Activated T-helper 9 cell treated with anti-CD3 and anti-CD28 coated beads, Interleukin-2, amount 50 U/mL, for 16 hours (primary cell): ENCODE measurements around the gene PCGF2.

Experiments
- DNase-seq: peaks from one replicate; pipeline ENCODE4 v3.0.0-alpha.2; 2020; ENCODE audit warnings: low read depth

Gene PCGF2

DNA sequence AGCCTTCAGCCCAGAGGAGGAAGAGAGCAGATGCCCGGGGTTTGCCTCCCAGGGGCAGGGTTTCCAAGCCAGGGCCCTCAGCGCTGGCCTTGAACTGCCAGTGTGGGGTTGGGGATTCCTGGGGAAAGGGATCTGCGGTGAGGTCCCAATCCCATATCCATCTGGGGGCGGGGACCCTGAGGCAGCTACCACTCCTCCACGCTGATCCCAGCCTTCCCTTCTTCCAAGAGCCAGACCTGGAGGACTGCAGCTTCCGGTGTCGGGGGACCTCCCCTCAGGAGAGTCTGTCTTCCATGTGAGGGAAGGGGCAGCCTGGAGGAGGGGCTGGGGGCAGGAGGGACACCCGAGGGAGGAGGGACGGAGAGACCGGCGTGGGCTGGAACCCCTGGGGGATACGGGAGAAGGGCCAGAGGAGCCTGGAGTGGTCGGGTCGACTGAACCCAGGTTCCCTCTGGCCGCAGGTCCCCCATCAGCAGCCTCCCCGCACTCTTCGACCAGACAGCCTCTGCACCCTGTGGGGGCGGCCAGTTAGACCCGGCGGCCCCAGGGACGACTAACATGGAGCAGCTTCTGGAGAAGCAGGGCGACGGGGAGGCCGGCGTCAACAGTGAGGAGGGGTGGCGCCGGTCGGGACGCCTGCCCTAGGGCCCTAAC lies 28.7 kb downstream of the PCGF2 start:
- DNase-seq: no peak

DNA sequence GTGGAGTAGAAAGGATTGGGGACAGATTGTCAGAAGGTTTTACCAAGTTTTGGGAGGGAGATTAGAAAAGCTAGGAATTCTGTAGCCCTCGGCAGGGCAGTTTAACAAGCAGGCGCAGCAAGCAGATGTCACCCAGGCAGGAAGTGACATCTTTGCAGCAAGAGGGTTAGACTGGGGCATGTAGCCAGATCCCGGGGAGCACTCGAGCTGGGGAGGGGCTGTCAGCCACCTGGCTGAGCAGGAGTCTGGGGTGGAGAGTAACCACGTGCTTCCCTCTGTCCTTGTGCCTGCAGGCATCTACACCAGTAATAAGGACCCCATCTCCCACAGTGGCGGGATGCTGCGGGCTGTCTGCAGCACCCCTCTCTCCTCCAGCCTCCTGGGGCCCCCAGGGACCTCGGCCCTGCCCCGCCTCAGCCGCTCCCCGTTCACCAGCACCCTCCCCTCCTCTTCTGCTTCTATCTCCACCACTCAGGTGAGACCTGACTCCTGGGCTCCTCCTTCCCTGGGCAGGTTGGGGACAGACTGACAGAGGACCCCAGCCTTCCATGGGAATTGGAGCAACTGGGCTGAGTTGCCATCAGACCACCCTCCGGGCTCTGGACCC lies 30.9 kb downstream of the PCGF2 start:
- no peak for DNase-seq

DNA sequence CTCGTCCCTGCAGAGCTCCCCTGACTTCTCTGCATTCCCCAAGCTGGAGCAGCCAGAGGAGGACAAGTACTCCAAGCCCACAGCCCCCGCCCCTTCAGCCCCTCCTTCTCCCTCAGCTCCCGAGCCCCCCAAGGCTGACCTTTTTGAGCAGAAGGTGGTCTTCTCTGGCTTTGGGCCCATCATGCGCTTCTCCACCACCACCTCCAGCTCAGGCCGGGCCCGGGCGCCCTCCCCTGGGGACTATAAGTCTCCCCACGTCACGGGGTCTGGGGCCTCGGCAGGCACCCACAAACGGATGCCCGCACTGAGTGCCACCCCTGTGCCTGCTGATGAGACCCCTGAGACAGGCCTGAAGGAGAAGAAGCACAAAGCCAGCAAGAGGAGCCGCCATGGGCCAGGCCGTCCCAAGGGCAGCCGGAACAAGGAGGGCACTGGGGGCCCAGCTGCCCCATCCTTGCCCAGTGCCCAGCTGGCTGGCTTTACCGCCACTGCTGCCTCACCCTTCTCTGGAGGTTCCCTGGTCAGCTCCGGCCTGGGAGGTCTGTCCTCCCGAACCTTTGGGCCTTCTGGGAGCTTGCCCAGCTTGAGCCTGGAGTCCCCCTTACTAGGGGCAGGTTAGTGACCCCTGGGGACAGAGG lies 31.6 kb downstream of the PCGF2 start:
- DNase-seq: no peak

DNA sequence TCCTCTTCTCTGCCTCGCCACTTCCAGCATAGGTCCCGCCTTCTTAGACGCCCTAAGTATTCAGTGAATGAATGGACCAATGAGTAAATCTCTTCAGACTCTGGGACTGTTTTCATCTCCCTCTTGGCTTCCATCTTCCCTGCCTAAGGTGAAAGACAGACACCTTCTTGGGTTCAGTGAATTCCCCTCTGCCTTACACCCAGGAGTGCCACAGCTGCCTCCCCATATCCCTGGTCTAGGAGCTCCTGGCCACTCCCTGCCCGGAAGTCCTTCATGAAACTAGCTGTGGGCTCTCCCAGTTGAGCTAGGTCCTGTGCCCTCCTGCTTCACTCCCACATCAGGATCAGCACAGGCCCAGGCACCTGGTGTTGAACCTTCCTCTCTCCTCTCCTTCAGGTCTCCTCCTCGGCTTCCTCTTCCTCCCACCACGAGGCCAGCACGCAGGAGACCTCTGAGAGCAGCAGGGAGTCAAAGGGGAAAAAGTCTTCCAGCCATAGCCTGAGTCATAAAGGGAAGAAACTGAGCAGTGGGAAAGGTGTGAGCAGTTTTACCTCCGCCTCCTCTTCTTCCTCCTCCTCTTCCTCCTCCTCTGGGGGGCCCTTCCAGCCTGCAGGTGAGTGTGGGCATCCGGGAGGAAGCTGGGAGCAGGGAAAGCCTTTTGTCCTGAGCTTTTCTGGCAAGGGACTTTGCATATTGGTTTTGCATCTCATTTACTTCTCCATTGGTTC lies 32.8 kb downstream of the PCGF2 start:
- no peak for DNase-seq

DNA sequence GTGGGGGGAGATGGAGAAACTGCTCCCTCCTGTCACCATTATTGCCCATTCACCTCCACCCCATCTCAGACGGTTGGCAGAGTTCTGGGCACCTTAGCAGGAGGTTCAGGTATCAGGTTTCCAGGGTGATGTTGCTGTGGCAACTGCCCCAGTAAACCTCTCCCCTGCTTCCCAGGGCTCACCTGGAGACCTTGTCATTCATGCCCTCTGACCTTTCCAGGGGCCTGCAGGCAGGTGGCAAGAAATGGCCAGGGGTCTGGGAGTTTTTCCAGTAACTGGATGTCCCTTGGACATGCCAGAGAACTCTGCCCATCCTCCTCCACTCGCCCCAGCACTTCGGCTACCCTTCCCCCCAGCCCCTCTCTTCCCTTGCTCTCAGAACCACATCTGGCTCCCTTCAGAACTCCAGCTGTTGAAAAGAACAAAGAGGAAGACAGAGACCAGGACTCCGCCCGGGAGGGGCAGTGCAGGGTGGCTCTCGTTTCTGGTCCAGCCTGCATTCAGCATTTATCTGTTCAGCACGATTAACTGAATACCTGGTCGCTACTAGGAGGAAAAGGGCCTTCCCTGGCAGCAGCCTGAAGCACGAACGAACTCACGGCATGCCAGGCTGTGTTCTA lies 34.6 kb downstream of the PCGF2 start:
- DNase-seq: no peak

DNA sequence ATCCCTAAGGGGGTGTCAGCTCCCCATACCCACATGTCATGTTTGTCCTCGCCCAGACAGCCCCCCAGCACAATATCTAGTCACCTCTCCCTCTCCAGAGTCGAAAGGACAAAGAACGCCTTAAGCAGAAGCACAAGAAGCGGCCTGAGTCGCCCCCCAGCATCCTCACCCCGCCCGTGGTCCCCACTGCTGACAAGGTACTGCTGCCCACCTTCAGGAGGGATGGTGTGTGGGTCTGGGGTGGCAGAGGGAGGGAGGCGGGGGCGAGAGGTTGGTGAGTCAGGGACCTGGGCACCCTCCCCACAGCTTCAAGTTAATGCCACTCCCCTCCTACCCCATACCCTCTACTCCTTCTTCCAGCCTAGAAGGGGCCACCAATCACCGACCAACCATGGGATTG lies 35.5 kb downstream of the PCGF2 start:
- no peak for DNase-seq

DNA sequence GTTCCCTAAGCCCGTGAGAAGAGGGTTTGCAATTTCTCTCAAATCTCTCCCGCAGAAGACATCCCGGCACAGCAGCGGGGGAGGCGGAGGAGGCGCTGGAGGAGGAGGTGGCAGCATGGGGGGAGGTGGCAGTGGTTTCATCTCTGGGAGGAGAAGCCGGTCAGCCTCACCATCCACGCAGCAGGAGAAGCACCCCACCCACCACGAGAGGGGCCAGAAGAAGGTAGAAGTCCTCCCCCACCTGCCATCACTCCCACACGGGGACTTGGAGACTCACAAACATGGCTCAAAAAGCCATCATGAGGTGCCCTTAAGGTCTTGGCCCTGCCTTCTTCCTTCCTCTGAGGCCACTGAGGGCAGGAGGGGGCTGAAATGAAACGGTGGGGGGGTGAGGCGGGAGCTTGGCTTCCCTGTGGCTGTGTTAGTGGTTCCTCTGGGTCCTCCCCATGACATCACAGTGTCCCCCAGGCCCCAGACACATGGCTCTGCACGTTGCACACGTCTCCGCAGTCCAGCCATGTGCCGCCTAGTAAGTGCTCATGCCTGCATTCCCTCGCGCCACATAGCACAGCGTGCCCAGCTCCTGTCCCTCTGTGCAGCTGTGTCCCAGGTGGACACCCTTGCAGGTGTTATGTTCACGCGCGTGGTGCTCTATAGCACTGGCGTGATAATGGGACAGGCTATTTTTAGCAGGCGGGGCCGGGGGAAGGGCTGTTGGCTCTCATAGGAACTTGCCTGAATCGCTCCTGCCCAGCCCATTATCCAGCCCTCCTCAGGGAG lies 36.2 kb downstream of the PCGF2 start:
- no peak for DNase-seq

DNA sequence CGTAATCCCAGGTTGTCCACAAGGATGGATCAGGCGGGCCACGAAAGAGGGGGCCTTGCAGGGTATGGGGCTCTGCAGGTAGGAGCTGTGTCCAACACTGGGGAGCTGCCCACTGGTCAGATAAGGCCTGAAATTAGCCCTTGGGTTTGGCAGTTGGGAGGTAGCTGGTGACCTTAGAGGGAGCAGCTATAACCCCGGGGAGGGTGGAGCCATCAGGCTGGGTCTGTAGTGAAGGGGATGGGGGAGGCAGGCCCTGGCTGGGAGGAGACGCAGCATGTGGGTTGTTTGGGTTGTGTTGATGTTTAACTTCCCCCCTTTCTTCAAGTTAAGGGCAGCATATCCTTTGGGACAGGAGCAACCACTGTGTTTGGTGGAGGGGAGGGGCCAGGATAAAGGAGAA lies 37.2 kb downstream of the PCGF2 start:
- no peak for DNase-seq

DNA sequence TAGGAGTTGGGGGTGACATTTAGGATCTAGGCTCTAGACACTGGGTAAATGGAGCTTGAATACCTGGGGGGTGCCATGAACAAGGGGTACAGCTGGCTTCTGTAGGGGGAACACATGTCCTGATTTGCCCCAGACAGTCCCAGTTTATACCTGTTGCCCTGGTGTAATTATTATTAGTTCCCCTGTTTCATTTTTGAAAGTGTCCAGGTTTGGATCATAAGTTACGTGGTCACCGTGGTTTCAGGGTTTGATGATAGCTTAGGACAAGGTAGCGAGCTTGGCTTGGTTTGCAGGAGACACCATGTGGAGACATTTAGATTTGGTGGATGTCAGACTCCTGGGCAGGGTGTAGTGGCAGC lies 37.6 kb downstream of the PCGF2 start:
- no peak for DNase-seq

DNA sequence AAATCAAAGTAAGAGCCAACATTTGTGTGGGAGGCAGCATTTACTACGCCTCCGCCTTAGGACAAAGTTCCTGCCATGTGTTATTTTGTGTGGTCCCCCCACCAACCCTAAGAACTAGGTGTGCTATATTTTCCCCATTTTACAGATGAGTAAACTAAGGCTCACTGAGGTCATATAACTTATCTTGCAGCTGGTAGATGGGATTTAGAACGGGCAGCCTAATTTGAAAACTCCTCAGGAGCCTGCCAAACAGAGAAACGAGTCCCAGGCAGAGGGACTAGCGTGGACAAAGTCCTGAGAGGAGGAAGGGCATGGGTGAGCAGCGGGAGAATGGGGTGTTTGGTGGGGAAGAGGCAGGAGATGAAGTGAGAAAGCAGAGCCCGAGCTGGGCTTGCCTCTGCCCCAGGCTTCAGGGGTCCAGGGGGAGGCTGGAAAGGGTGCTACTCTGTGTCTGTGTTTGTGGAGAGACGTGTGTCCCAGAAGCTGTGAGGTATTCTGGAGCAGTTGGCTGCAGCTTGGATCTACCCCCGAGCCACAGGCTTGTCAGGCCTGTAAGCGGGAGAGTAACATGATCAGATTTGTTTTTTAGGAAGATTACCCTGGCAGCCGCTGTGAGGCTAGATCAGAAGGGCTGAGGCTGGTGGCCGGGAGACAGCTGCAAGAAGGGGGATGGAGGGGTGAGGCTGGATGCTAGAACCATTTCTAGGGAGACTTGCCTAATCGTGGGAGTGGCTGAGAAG lies 38.1 kb downstream of the PCGF2 start:
- no peak for DNase-seq

DNA sequence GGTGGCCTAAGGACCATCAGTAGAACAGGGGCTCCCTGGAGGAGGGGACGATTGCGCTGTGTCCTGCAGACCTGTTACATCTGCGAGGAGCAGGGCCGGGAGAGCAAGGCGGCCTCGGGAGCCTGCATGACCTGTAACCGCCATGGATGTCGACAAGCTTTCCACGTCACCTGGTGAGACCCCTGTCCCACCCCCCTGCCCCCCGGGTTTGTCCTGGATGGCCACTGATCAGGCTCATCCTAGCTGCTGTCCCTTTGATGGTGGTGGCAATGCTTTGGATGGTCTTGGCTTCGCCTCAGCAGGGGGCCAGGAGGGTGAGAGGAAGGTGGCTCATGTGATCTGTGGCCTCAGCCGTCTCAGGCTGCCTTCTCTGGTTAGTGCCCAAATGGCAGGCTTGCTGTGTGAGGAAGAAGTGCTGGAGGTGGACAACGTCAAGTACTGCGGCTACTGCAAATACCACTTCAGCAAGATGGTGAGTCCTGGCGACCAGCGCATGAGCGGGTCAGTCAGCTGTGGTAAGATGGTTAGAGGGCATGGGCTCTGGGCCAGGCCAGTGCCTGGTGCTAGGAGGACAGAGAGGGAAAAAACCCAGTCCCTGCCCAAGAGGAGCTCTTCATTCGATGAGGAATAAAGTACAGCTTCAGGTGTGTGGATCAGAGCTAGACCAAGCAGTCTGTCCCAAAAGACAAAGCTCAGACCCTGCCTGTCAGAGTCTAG lies 38.9 kb downstream of the PCGF2 start:
- DNase-seq: no peak

DNA sequence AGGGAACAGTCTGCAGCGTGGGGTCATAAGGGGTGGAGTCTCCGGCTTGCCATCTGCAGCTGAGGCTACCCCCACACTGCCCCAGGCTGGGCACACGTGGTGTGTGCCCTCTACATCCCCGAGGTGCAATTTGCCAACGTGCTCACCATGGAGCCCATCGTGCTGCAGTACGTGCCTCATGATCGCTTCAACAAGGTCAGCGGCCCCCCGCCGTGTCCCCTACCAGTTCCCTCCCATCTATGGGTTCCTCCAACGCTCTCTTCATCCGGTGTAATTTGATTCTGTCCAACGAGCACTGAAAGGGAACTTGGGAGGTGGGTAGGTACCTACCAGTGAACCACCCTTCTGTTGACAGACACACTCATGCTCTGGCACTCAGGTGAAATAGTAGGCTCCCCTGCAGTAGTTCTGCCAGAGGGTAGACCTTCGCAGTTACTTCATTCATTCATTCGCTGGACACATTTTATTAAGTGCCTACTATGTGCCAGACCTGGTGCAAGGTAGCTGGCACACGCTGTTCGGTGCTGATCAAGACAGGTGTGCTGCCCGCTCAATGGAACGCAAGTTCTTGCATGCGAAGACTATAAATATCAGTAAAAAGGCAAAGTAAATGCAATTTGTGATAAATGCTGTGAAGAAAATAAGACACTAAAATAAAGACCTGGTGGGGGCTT lies 40.3 kb downstream of the PCGF2 start:
- no peak for DNase-seq

DNA sequence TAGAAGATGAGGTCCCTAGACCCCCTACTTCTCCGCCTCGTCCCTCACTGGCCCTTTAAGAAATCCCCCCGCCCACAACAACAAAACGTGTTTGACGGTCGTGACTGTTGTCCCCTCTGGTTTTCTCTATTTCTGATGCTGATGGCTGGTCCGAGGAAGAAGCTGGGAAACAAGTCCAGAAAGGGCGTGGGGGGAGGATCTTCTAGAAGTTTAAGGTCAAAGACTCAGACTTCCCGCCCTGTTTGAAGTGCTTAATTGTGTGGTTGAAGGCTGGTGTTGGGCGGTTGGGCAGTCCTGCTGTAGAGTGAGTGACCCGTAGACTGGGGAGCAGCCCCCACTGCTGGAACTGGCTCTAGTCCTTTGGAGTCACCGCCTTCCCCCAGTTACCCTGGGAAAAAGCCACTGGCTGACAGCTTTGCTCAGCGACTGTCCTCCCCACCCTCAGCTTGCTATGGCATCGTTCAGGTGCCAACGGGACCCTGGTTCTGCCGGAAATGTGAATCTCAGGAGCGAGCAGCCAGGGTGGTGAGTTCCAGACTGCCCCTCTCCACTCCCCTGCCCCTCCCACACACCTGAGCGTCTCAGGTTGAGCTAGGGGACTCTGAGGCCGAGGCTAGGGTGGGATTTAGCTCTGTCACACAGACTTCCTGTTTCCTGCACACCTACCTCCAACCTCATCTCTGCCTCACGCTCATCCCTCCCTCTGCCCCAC lies 41.5 kb downstream of the PCGF2 start:
- no peak for DNase-seq

DNA sequence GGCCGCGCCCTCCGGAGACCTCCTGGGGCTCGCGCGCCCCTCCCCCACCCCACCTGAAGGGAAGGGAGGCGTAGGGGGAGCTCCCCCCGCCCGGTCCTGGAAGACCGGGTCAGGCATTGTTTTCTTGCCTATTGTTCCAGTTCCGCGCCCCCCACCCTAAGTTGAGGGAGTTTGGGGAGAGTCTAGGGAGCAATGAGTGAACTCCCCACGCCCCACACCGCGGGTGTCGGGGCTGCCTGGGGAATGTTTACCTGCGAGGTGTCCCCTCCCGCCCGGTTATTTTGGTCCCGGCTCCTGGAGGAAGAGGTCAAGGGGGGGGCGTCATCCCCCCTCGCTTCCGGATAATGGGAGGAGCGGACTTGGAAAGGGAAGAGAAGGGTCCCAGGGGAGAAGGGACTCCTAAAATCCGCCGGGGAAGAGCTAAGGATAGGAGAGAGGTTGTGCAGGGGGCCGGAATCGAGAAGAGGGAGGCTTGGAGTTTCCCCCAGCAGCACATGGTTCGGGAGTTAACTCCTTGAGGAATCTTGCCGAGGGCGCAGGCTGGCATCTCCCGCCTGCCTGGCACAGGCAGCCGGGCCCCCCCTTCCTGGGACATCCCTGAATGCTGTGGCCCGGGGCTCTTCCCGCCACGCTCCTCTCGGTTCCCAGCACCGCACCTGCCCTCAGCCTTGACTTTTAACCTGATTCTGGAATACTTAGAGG lies 42.2 kb downstream of the PCGF2 start:
- peak; percentile 11 for DNase-seq

DNA sequence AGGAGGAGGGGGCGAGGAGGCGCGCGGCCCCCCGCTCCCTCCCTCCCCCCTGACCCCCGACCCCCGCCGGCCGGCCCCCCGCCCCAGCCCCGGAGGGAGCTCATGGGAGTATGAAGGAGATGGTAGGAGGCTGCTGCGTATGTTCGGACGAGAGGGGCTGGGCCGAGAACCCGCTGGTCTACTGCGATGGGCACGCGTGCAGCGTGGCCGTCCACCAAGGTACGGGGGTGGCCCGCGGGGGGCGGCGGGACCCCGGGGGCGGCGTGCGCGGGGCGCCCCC lies 42.7 kb downstream of the PCGF2 start:
- no peak for DNase-seq

DNA sequence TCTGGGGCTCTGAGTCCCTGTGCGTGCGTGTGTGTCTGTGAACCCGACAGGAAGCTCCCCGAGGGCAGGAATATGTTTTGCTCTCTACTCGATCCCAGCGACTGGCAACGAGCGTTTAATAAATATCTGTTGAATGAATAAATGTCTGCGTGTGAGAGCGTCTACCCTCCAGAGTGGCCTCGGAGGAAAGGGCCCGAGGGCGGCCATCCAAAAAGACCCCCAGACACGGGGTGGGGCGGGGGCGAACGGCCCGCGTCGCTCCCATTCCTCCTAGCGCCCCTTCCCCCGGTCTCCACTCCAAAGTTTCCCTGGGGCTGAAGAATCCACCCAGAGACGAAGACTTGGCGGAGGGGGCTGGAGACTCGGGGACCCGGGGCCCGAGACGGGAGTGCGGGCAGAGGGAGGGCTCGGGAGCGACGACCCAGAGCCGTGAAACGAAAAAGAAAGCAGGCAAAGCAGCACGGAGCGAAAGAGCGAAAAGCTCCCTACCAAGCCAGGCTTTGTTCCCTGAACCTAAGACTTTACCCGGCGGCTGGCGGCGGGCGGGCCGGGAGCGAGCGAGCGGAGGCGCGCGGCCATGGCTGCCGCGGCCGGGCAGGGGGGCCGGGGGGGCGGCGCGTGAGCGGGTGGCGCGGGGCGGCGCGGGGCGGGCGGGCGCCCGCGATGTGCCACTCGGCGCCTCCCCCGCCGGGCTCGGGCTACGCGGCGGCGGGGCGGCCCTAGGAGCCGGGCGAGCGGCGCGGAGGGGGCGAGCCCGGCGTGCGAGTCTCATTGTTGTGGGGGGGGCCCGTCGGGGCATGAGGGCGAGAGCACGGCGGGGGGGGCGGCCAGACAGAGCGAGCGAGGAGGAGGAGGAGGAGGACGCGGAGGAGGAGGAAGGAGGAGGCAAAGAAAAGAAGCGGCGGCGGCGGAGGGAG lies 43.3 kb downstream of the PCGF2 start, which contains the start of gene MLLT6:
TSS of gene MLLT6 (plus strand) at position 668 of the 917 bp plus-strand sequence. CDS start 360 bp downstream, outside the sequence.
- DNase-seq: peak; percentile 68

DNA sequence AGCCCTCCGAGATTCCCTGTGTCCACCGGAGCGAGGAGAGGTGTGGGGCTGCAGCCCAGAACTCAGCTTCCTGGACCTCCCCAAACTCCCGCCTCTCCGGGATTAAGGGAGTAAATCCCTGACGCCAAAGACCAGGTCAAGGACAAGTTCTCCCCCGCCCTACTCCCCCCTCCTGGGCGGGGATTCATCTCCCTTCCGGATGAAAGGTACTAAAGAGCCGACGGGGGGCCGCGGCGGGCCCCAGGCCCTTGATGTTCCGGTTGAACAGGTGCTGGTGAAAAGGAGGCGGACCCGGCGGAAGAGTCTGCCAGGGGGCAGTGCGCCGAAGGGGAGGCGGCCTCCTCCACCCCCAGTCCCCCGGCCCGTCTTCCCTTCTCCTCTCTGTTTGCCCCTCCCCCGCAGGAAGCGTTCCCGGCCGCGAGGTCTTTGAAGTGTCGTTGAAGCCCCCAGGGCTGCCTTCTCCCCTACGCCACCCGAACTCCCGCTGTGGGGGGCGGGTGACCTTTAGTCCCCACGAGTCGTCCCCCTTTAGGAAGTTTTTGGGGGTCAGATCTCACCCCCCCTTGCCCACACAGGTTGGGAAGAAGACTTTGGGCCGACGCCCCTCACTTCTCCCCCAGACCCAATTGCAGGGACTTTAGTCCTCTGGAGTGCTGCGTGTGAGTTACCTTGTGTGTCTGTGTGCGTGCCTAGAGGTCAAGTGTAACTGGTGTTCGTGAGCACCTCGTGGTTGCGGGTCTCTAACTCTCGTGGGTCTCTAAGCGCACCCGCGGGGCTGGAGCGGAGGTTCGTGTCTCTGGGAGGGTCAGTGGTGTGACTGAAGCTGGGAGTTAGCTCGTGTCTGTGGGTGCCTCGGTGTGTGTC lies 44.2 kb downstream of the PCGF2 start:
- peak; percentile 74 for DNase-seq
